H1 (cell line): Measurements from ENCODE around the gene NRSN1. TPM values are rescaled to one million over a fixed set of nuclear protein-coding genes. Genes with fewer than 3 reads are reported as not detected.

Experiments
- CTCF ChIA-PET: fragments of 300-600 bp; sonication (Branson Sonifier 250); formaldehyde crosslinking; loops from one replicate; lab custom pipeline; 2021; ENCODE audit not compliant: partially characterized antibody; lab: Charles Lee
- POLR2A ChIA-PET: fragments of 300-600 bp; sonication (Branson Sonifier 250); formaldehyde crosslinking; loops from one replicate; lab custom pipeline; 2021; ENCODE audit warnings: inconsistent platforms; ENCODE audit not compliant: partially characterized antibody; lab: Charles Lee
- DNase-seq, 2 experiments: peaks; one replicate each; pipeline versions ENCODE4 v3.0.0 to v3.0.0-alpha.2; 2010 to 2022; ENCODE audit warnings: low spot score in 2 of 2, low read depth in 1 of 2, mixed read lengths in 1 of 2
- FAIRE-seq: peaks from 2 replicates; lab custom pipeline; 2011; peaks lifted over from hg19 to GRCh38; lab: Jason Lieb, UNC
- H2AFZ ChIP-seq: 2 replicates; pipeline ENCODE4 v1.8.1; 2012; ENCODE audit warnings: low read length, inconsistent platforms
- H2AK5ac ChIP-seq: 2 replicates; pipeline ENCODE4 v1.6.1; 2013; ENCODE audit warnings: low read depth, low read length
- H2BK120ac ChIP-seq: replicated peaks from 2 replicates; pipeline ENCODE3; 2013; ENCODE audit warnings: low read depth, low read length, inconsistent platforms
- H2BK12ac ChIP-seq: 2 replicates; pipeline ENCODE4 v1.6.1; 2013; ENCODE audit warnings: low read depth, low read length
- H2BK15ac ChIP-seq: 2 replicates; pipeline ENCODE4 v1.6.1; 2013; ENCODE audit warnings: low read length
- H2BK20ac ChIP-seq: 2 replicates; pipeline ENCODE4 v1.6.1; 2013; ENCODE audit warnings: low read length
- H2BK5ac ChIP-seq: 2 replicates; pipeline ENCODE4 v1.6.1; 2013; ENCODE audit warnings: low read depth, low read length
- H3K14ac ChIP-seq: 2 replicates; pipeline ENCODE4 v1.6.1; 2013; ENCODE audit warnings: inconsistent platforms; ENCODE audit not compliant: insufficient read length
- H3K18ac ChIP-seq: 2 replicates; pipeline ENCODE4 v1.6.1; 2013; ENCODE audit warnings: low read length; ENCODE audit errors: extremely low read depth
- H3K23ac ChIP-seq: 2 replicates; pipeline ENCODE4 v1.6.1; 2013; ENCODE audit warnings: inconsistent platforms; ENCODE audit not compliant: insufficient read length
- H3K23me2 ChIP-seq: 2 replicates; pipeline ENCODE4 v1.6.1; 2013; ENCODE audit warnings: low read depth, low read length
- H3K27ac ChIP-seq: 2 replicates; pipeline ENCODE4 v1.6.1; 2011; ENCODE audit warnings: low read depth, low read length, inconsistent platforms
- H3K27me3 ChIP-seq, 4 experiments: replicated peaks in 1 of 4; 1 replicate in 1 of 4; 2 replicates in 3 of 4; pipeline versions ENCODE4 v1.6.1 to v1.8.1; 2011 to 2013; ENCODE audit warnings: low read length in 3 of 4, mild to moderate bottlenecking in 3 of 4, inconsistent platforms in 2 of 4, mixed read lengths in 2 of 4, moderate library complexity in 1 of 4; ENCODE audit not compliant: control insufficient read depth in 3 of 4, insufficient read depth in 3 of 4; ENCODE audit errors: extremely low read depth in 1 of 4
- H3K36me3 ChIP-seq, 4 experiments: 2 replicates each; pipeline versions ENCODE4 v1.6.1 to v1.8.1; 2011 to 2013; ENCODE audit warnings: mild to moderate bottlenecking in 4 of 4, low read length in 3 of 4, moderate library complexity in 2 of 4, control low read depth in 1 of 4, inconsistent platforms in 1 of 4; ENCODE audit not compliant: insufficient read depth in 4 of 4, control insufficient read depth in 2 of 4
- H3K4ac ChIP-seq: replicated peaks from 2 replicates; pipeline ENCODE3; 2013; ENCODE audit warnings: low read length, low read depth, mixed read lengths, inconsistent platforms; ENCODE audit not compliant: insufficient read length
- H3K4me1 ChIP-seq, 4 experiments: replicated peaks in 1 of 4; 1 replicate in 1 of 4; 2 replicates in 3 of 4; pipeline versions ENCODE4 v1.6.1 to v1.8.1; 2011 to 2013; ENCODE audit warnings: low read length in 3 of 4, inconsistent platforms in 2 of 4, mixed read lengths in 1 of 4; ENCODE audit not compliant: insufficient read depth in 4 of 4, control insufficient read depth in 3 of 4
- H3K4me2 ChIP-seq, 2 experiments: 2 replicates each; pipeline versions ENCODE4 v1.6.1 to v1.8.1; 2011 to 2013; ENCODE audit warnings: low read depth in 2 of 2, low read length in 2 of 2, control low read depth in 1 of 2, inconsistent platforms in 1 of 2, mild to moderate bottlenecking in 1 of 2; ENCODE audit not compliant: insufficient read depth in 1 of 2
- H3K4me3 ChIP-seq, 4 experiments: fragments of 200-600, 300-600 bp in 1 of 4; sonication (generic), shearing (Covaris generic), sonication (Bioruptor Twin) in 1 of 4; 2 replicates each; pipeline versions ENCODE4 v1.5.1 to v1.8.1; 2011 to 2016; ENCODE audit warnings: low read length in 4 of 4, low read depth in 3 of 4, control low read depth in 2 of 4, inconsistent platforms in 2 of 4, mild to moderate bottlenecking in 2 of 4, mixed read lengths in 1 of 4, moderate library complexity in 1 of 4; ENCODE audit not compliant: insufficient read depth in 2 of 4; ENCODE audit errors: extremely low read depth in 1 of 4
- H3K56ac ChIP-seq: replicated peaks from 2 replicates; pipeline ENCODE3; 2013; ENCODE audit warnings: low read depth, mild to moderate bottlenecking, mixed read lengths, low read length, inconsistent platforms; ENCODE audit not compliant: insufficient read length
- H3K79me1 ChIP-seq: 2 replicates; pipeline ENCODE4 v1.6.1; 2013; ENCODE audit warnings: low read depth, low read length, control low read depth
- H3K79me2 ChIP-seq, 2 experiments: 2 replicates each; pipeline versions ENCODE4 v1.6.1 to v1.8.1; 2012 to 2013; ENCODE audit warnings: low read length in 2 of 2, mild to moderate bottlenecking in 2 of 2, inconsistent platforms in 1 of 2; ENCODE audit not compliant: insufficient read depth in 2 of 2, control insufficient read depth in 1 of 2
- H3K9ac ChIP-seq, 4 experiments: replicated peaks in 1 of 4; 1 replicate in 1 of 4; 2 replicates in 3 of 4; pipeline versions ENCODE4 v1.6.1 to v1.8.1; 2011 to 2013; ENCODE audit warnings: low read depth in 3 of 4, low read length in 3 of 4, control low read depth in 2 of 4, mild to moderate bottlenecking in 2 of 4, moderate library complexity in 2 of 4, inconsistent platforms in 1 of 4; ENCODE audit errors: extremely low read depth in 1 of 4
- H3K9me3 ChIP-seq, 2 experiments: 2 replicates each; pipeline versions ENCODE4 v1.6.1 to v1.8.1; 2012 to 2013; ENCODE audit warnings: mild to moderate bottlenecking in 2 of 2, moderate library complexity in 2 of 2, control low read depth in 1 of 2, inconsistent platforms in 1 of 2, low read depth in 1 of 2, low read length in 1 of 2, mixed read lengths in 1 of 2; ENCODE audit not compliant: insufficient read depth in 2 of 2
- H4K20me1 ChIP-seq, 2 experiments: replicated peaks in 1 of 2; 2 replicates each; pipeline versions ENCODE3 to v1.8.1; 2011 to 2013; ENCODE audit warnings: inconsistent platforms in 2 of 2, low read length in 2 of 2, mild to moderate bottlenecking in 1 of 2; ENCODE audit not compliant: insufficient read depth in 2 of 2, control insufficient read depth in 1 of 2
- H4K5ac ChIP-seq: 2 replicates; pipeline ENCODE4 v1.6.1; 2013; ENCODE audit warnings: low read length, low read depth, mixed read lengths, inconsistent platforms; ENCODE audit not compliant: insufficient read length
- H4K8ac ChIP-seq: 2 replicates; pipeline ENCODE4 v1.8.0; 2013; ENCODE audit warnings: mild to moderate bottlenecking, moderate library complexity, low read length, inconsistent platforms; ENCODE audit not compliant: insufficient read depth; ENCODE audit errors: extremely low read depth
- H4K91ac ChIP-seq: replicated peaks from 2 replicates; pipeline ENCODE3; 2013; ENCODE audit warnings: low read length, mixed read lengths, inconsistent platforms; ENCODE audit not compliant: insufficient read length
- WGBS, 2 experiments: shearing (Covaris generic) in 1 of 2; methylation state at CpG; one replicate each; pipeline versions ENCODE4 v1.1.6 to v1.1.7; 2013 to 2015; ENCODE audit warnings: low lambda C conversion rate in 2 of 2, mixed read lengths in 2 of 2, inconsistent platforms in 1 of 2, low coverage in 1 of 2, missing lambda C conversion rate in 1 of 2; ENCODE audit not compliant: insufficient replicate concordance in 2 of 2, insufficient coverage in 1 of 2, insufficient read length in 1 of 2; ENCODE audit errors: extremely low coverage in 1 of 2, missing lambda C conversion rate in 1 of 2; 5-methylcytosine and 5-hydroxymethylcytosine counted together
- polyA plus RNA-seq, 7 experiments: library from polyadenylated mRNA; depleted of rRNA in 3 of 7; stranded (reverse) in 5 of 7; unstranded in 2 of 7; fragments of >200 nt in 5 of 7; fragments of 200-250 nt in 2 of 7; gene quantifications; 1 replicate in 5 of 7; 2 replicates in 1 of 7; 4 replicates in 1 of 7; pipeline versions ENCODE4 v1.2.1 to v1.2.3, GENCODE V29; 2011 to 2013; ENCODE audit warnings: missing spikeins in 2 of 7, mixed read lengths in 2 of 7
- total RNA-seq: library from RNA; stranded (reverse); fragmentation: NEBNext Ultra II Directional; extraction: Animal tissue kit (Norgen Biotek cat#: 25700); gene quantifications from 2 replicates; pipeline ENCODE4 v1.2.1, GENCODE V29; 2021

NRSN1 gene
- total and polyA plus RNA-seq, 2 of the 8 experiments (the other 6 are each of a cell fraction or from before 2014, with no cell fraction given) = 0.15 to 0.78 TPM

DNA sequence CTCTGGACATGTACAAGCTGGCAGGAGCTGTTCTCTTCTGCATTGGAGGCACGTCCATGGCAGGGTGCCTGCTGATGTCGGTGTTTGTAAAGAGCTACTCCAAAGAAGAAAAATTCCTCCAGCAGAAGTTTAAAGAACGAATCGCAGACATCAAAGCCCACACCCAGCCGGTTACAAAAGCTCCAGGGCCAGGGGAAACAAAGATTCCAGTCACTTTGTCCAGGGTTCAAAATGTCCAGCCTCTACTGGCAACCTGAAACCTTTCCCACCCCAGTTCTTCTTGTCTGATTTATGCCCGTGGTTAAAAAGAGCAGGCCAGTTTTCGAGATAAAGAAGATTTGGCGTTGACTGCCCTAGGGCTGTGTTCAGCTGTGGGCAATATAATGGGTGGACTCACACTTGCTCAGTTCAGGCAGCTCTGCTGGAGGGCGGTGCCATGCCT, 19.7 kb downstream of the NRSN1 start:
- Histone ChIP-seq H2BK120ac (no peak overlapping the region), H3K4me3 (no peak overlapping the region), H2BK12ac (no peak overlapping the region), H3K23ac (no peak overlapping the region), H4K5ac (no peak overlapping the region), H3K79me1 (no peaks in the 10 kb centered on the region), H2BK5ac (no peak overlapping the region), H3K4me2 (no peak overlapping the region), H4K91ac (no peak overlapping the region), H3K4ac (no peak overlapping the region), H2BK20ac (no peak overlapping the region), H4K8ac (no peak overlapping the region; the same call in 1 of the 2 replicates), H3K23me2 (no peaks in the 10 kb centered on the region; the same call in 1 of the 2 replicates), H3K4me1 (no peaks in the 10 kb centered on the region), H4K20me1 (no peaks in the 10 kb centered on the region), H2AK5ac (no peak overlapping the region), H3K36me3 (no peaks in the 10 kb centered on the region), H3K9me3 (no peaks in the 10 kb centered on the region; a peak in 1 of 4 replicates), H3K79me2 (no peaks in the 10 kb centered on the region), H3K9ac (no peak overlapping the region), H2BK15ac (no peak overlapping the region), H3K27ac (no peak overlapping the region), H3K14ac (no peak overlapping the region), H3K27me3 (no peaks in the 10 kb centered on the region), H2AFZ (no peak overlapping the region), H3K56ac (no peak overlapping the region), H3K18ac (no peak overlapping the region)
- DNase-seq (no peak), FAIRE-seq (no peak)
- ChIA-PET CTCF (no interaction called here), POLR2A (interaction anchor here (0.5 kb wide), 1 partner anchor 458 kb away, joined by 3 read pairs; no protein-coding TSS in a partner anchor)
- 93% methylated on average over 9 of the region's 9 CpGs; no CpG with 5 or more reads in 1 of the 2 experiments for WGBS, 2 experiments
